Measurements from ENCODE around the gene ARHGAP26.

Gene ARHGAP26

DNA sequence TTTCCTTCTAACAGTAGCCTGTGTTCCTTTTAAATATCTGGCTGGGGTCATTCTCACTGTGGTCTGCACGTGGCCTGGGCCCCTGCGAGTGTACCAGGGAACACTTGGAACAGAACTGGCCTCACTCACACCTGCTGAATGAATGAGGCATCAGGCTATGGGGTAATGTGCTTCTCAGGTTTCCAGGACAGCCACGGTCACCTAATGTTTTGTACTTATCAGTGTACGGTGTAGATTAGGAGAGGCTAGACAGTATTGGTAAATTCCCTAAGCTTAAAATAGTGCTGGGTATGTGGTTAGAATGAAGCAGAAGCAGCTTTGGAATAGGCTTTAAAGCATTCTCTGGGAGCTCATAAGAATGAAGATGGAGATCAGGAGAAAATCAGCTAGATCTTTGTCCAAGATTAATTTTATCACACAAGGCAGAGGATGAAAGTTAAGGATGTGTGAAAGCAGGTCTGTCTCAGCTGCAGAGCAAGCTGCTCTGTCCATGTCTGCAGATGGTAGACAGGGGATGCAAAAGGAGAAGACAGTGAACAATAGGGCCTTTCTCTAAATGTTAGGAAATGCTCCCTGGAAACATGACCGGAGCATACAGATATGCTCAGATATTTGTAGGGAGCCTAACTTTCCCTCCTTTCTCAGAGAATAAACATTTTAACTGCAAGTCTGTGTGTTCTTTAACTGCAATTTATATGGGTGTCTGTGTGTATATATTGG lies 365.8 kb downstream of the ARHGAP26 start:
- TF ChIP-seq, protein P1, sequence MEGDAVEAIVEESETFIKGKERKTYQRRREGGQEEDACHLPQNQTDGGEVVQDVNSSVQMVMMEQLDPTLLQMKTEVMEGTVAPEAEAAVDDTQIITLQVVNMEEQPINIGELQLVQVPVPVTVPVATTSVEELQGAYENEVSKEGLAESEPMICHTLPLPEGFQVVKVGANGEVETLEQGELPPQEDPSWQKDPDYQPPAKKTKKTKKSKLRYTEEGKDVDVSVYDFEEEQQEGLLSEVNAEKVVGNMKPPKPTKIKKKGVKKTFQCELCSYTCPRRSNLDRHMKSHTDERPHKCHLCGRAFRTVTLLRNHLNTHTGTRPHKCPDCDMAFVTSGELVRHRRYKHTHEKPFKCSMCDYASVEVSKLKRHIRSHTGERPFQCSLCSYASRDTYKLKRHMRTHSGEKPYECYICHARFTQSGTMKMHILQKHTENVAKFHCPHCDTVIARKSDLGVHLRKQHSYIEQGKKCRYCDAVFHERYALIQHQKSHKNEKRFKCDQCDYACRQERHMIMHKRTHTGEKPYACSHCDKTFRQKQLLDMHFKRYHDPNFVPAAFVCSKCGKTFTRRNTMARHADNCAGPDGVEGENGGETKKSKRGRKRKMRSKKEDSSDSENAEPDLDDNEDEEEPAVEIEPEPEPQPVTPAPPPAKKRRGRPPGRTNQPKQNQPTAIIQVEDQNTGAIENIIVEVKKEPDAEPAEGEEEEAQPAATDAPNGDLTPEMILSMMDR (IDR thresholded peaks at IDR 0.05) = no peak
- peaks cover 0 to 3% of the 10 kb centered on the region in 2 experiments for H3K4me1 ChIP-seq (ENCODE audit: control insufficient read depth in 1 of 2, insufficient read depth in 1 of 2, low read depth in 1 of 2, low read length in 1 of 2)
- no peak overlapping the region for H3K4me3 ChIP-seq (ENCODE audit: low read depth in 1 of 2, low read length in 1 of 2)
- no peaks in the 10 kb centered on the region for H3K27me3 ChIP-seq
- H3K36me3 ChIP-seq = peaks cover 55% of the 10 kb centered on the region
- H3K9me3 ChIP-seq = no peaks in the 10 kb centered on the region
- no peak overlapping the region for H3K27ac ChIP-seq

DNA sequence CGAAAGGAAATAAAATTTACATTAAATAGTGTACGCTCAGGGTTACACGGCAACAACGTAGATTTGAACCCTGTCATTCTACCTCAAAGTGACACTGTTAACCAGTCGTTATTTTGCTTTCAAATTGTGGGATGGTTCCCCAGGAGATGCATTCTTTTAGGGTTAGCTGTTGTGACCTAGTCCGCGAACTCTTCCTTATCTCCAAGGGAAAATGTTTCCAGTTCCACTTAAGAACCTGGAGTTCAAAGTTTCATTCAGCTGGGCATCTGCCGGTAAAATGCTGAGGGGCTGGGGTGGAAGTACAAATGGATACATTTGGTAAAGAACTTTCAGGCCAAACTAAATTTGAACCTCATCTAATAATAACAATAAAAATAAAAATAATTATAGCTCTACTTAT lies 368.7 kb downstream of the ARHGAP26 start:
- Histone ChIP-seq H3K9me3 (no peaks in the 10 kb centered on the region), H3K4me3 (ENCODE audit: low read depth in 1 of 2, low read length in 1 of 2) (no peak overlapping the region), H3K4me1 (ENCODE audit: control insufficient read depth in 1 of 2, insufficient read depth in 1 of 2, low read depth in 1 of 2, low read length in 1 of 2) (peaks cover 9 to 16% of the 10 kb centered on the region in 2 experiments), H3K27me3 (no peaks in the 10 kb centered on the region), H3K36me3 (peaks cover 52% of the 10 kb centered on the region), H3K27ac (no peak overlapping the region)
- TF ChIP-seq, protein P1 (IDR thresholded peaks at IDR 0.05) = no peak

DNA sequence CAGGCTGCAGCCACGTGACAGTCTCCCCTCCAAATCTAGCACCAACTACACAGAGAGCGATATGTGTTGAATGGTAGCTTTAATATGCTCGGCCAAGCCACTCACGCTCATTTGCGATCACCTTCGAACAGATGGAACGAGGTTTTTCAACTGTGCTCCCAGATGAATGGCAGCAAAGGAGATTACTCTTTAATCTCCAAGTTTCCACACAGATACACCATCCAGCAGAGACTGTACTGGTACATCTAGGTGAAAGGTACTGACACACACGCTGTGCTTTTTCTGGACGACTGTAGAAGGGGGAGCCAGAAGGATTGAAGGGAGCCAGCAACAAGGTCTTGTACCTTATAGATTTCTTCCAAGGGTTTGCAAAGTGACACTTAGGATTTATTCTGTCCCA lies 369.4 kb downstream of the ARHGAP26 start:
- Histone ChIP-seq H3K27ac (no peak overlapping the region), H3K4me3 (ENCODE audit: low read depth in 1 of 2, low read length in 1 of 2) (no peak overlapping the region), H3K36me3 (peaks cover 45% of the 10 kb centered on the region), H3K27me3 (no peaks in the 10 kb centered on the region), H3K9me3 (no peaks in the 10 kb centered on the region), H3K4me1 (ENCODE audit: control insufficient read depth in 1 of 2, insufficient read depth in 1 of 2, low read depth in 1 of 2, low read length in 1 of 2) (peaks cover 9 to 16% of the 10 kb centered on the region in 2 experiments)
- TF ChIP-seq, protein P1 (IDR thresholded peaks at IDR 0.05) = no peak

DNA sequence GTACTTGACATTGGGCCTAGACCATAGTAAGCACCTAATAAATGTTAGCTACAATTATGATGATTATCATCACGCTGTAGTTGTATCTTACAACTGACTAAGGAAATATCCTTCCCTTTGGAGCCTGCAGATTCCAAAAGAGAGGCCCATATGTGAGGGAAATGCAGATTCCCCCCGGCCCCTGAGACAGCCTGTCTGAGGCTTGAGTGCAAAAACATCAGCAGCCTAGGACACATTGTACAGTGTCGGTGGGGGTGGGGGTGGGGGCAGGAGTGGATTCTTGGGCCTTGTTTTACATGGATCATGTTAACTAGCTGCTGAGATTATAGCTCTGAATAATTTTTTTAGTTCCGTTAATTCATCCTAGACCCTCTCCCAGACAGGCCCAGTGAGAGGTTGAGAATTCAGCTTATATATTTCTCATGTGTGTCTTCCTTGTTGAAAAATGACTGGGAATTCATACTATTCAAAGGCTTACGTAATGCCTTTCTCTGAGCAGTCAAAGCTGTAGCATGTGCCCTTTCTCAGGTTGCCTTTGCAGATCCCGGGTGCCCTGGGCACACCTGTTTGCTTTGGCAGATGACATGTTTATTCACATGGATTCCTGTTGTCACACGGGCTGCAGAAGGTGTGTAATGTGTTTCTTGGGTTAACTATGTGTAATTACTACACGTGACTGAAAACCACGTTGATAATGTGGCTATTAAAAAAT lies 370.5 kb downstream of the ARHGAP26 start:
- H3K4me3 ChIP-seq (ENCODE audit: low read depth in 1 of 2, low read length in 1 of 2) = no peak overlapping the region
- peaks cover 34% of the 10 kb centered on the region for H3K36me3 ChIP-seq
- H3K4me1 ChIP-seq (ENCODE audit: control insufficient read depth in 1 of 2, insufficient read depth in 1 of 2, low read depth in 1 of 2, low read length in 1 of 2) = peaks cover 9 to 16% of the 10 kb centered on the region in 2 experiments
- no peak overlapping the region for H3K27ac ChIP-seq
- TF ChIP-seq, protein P1 (IDR thresholded peaks at IDR 0.05) = no peak
- H3K9me3 ChIP-seq = no peaks in the 10 kb centered on the region
- no peaks in the 10 kb centered on the region for H3K27me3 ChIP-seq

DNA sequence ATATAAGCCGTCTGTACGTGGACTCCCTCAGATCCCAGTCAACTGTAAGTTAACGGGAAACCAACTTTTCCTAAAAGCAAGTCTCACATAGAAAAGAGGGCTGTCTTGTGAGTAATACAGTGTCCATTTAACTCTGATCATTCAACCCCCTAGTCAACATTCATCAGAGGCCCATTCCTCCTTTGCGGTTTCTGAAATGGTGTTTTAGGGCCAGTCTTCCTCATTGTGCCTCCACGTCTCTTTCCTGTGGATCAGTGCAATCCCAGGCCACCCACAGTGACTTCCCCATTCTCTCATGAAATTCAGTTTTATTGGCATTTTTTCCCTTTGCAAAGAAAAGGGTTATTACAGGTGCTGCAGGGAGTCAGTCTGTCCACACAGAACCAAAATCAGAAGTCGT lies 371.5 kb downstream of the ARHGAP26 start:
- Histone ChIP-seq H3K36me3 (peaks cover 26% of the 10 kb centered on the region), H3K27me3 (no peaks in the 10 kb centered on the region), H3K4me1 (ENCODE audit: control insufficient read depth in 1 of 2, insufficient read depth in 1 of 2, low read depth in 1 of 2, low read length in 1 of 2) (peaks cover 9 to 16% of the 10 kb centered on the region in 2 experiments), H3K9me3 (no peaks in the 10 kb centered on the region), H3K27ac (peak overlapping the region; percentile 51), H3K4me3 (ENCODE audit: low read depth in 1 of 2, low read length in 1 of 2) (no peak overlapping the region)
- TF ChIP-seq, protein P1 (IDR thresholded peaks at IDR 0.05) = no peak

All from neutrophil (primary cell).